Panc1 (cell line): ENCODE results near the gene MARK2.
"Not testable (repeated sequence)": the region's sequence is repeated elsewhere in the genome, so short reads cannot be mapped to it uniquely, and the experiment has no call there.

Experiments used
- CTCF ChIP-seq: fragments of 450-650 bp; IDR thresholded peaks from 2 replicates; pipeline ENCODE4 v1.5.1; 2017; ENCODE audit warnings: mild to moderate bottlenecking
- POLR2AphosphoS5 ChIP-seq: IDR thresholded peaks from 2 replicates; pipeline ENCODE4 v1.6.1; 2012; ENCODE audit warnings: mild to moderate bottlenecking, low read depth, low read length, moderate library complexity
- SIN3A ChIP-seq: IDR thresholded peaks from 2 replicates; pipeline ENCODE4 v1.6.1; 2012; ENCODE audit warnings: low read depth, mild to moderate bottlenecking, low read length, moderate library complexity, borderline replicate concordance; ENCODE audit not compliant: insufficient read depth
- TF ChIP-seq, protein P1 (sequence below), 2 experiments: IDR thresholded peaks; 2 replicates each; pipeline ENCODE4 v1.6.1; 2011 to 2012; ENCODE audit warnings: low read depth in 2 of 2, control low read depth in 1 of 2, low read length in 1 of 2, mild to moderate bottlenecking in 1 of 2, moderate library complexity in 1 of 2; ENCODE audit not compliant: insufficient read depth in 1 of 2

DNA sequence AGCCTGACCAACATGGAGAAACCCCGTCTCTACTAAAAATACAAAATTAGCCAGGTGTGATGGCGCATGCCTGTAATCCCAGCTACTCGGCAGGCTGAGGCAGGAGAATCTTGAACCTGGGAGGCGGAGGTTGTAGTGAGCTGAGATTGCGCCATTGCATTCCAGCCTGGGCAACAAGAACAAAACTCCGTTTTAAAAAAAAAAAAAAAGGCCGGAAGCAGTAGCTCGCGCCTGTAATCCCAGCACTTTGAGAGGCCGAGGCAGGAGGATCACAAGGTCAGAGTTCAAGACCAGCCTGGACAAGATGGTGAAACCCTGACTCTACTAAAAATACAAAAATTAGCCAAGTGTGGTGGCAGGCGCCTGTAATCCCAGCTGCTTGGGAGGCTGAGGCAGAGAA is 28.5 kb upstream of the MARK2 start:
- not testable (repeated sequence) for TF ChIP-seq CTCF, POLR2AphosphoS5, SIN3A
- TF ChIP-seq, protein P1, sequence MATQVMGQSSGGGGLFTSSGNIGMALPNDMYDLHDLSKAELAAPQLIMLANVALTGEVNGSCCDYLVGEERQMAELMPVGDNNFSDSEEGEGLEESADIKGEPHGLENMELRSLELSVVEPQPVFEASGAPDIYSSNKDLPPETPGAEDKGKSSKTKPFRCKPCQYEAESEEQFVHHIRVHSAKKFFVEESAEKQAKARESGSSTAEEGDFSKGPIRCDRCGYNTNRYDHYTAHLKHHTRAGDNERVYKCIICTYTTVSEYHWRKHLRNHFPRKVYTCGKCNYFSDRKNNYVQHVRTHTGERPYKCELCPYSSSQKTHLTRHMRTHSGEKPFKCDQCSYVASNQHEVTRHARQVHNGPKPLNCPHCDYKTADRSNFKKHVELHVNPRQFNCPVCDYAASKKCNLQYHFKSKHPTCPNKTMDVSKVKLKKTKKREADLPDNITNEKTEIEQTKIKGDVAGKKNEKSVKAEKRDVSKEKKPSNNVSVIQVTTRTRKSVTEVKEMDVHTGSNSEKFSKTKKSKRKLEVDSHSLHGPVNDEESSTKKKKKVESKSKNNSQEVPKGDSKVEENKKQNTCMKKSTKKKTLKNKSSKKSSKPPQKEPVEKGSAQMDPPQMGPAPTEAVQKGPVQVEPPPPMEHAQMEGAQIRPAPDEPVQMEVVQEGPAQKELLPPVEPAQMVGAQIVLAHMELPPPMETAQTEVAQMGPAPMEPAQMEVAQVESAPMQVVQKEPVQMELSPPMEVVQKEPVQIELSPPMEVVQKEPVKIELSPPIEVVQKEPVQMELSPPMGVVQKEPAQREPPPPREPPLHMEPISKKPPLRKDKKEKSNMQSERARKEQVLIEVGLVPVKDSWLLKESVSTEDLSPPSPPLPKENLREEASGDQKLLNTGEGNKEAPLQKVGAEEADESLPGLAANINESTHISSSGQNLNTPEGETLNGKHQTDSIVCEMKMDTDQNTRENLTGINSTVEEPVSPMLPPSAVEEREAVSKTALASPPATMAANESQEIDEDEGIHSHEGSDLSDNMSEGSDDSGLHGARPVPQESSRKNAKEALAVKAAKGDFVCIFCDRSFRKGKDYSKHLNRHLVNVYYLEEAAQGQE (IDR thresholded peaks at IDR 0.05; ENCODE audit: insufficient read depth in 1 of 2, low read depth in 2 of 2, low read length in 1 of 2): not testable (repeated sequence)
